K562 (cell line): ENCODE results near the gene AMZ1. TPM values are rescaled to one million over a fixed set of nuclear protein-coding genes. Genes with fewer than 3 reads are reported as not detected.
A peak's percentile ranks its signal among the peaks of the same experiment; 100 is the strongest.

ENCODE experiments used
- ATAC-seq: fragments of 200-7000 bp; cut with Tn5 transposase; 3 replicates; pipeline ENCODE4 v1.9.1; 2020; ENCODE audit warnings: moderate library complexity
- BruUV-seq: library from RNA; stranded (reverse); fragments of 400-500 nt; replicated peaks from 2 replicates; lab custom pipeline; 2021; lab: Mats Ljungman, UMichigan
- CTCF ChIA-PET: fragments of 300-600 bp; formaldehyde crosslinking; extraction: SDS; loops from one replicate; lab custom pipeline; 2021; ENCODE audit warnings: low intra/inter-chr PET ratio; lab: Yijun Ruan, JAX
- POLR2A ChIA-PET: fragments of 300-600, 350-650 bp; sonication (Branson Sonifier 250); formaldehyde crosslinking; extraction: SDS; loops from one replicate; lab custom pipeline; 2021; ENCODE audit warnings: antibody characterized with exemption, inconsistent platforms; lab: Yijun Ruan, JAX
- DNase-seq, 4 experiments: peaks; one replicate each; pipeline versions ENCODE4 v3.0.0 to v3.0.0-alpha.2; 2011 to 2018; ENCODE audit warnings: low spot score in 3 of 4, mixed read lengths in 3 of 4; ENCODE audit errors: extremely low read depth in 1 of 4
- FAIRE-seq: peaks from 2 replicates; lab custom pipeline; 2011; peaks lifted over from hg19 to GRCh38; lab: Jason Lieb, UNC
- H2AFZ ChIP-seq: 2 replicates; pipeline ENCODE4 v1.6.0; 2011; ENCODE audit warnings: low read depth, low read length, control low read depth, inconsistent platforms
- H3K27ac ChIP-seq: fragments of 200-600 bp; 3 replicates; pipeline ENCODE4 v1.8.0; 2011; ENCODE audit warnings: low read depth, mild to moderate bottlenecking, control low read depth, inconsistent platforms, low read length, moderate library complexity, mixed read lengths; ENCODE audit errors: extremely low read depth
- H3K27me3 ChIP-seq, 2 experiments: fragments of 300-600 bp in 1 of 2; 2 replicates in 1 of 2; 3 replicates in 1 of 2; pipeline versions ENCODE4 v1.6.0 to v1.8.0; 2011; ENCODE audit warnings: inconsistent platforms in 2 of 2, low read length in 2 of 2, mild to moderate bottlenecking in 1 of 2, mixed read lengths in 1 of 2, moderate library complexity in 1 of 2; ENCODE audit not compliant: control insufficient read depth in 2 of 2, insufficient read depth in 2 of 2
- H3K36me3 ChIP-seq: fragments of 300-600 bp; 3 replicates; pipeline ENCODE4 v1.8.0; 2011; ENCODE audit warnings: mild to moderate bottlenecking, low read length, inconsistent platforms; ENCODE audit not compliant: control insufficient read depth, insufficient read depth
- H3K4me1 ChIP-seq, 2 experiments: fragments of 200-600 bp in 1 of 2; replicated peaks in 1 of 2; 2 replicates in 1 of 2; 3 replicates in 1 of 2; pipeline versions ENCODE4 v1.5.1 to v1.8.0; 2011; ENCODE audit warnings: inconsistent platforms in 2 of 2, low read length in 2 of 2, mild to moderate bottlenecking in 1 of 2, mixed read lengths in 1 of 2, moderate library complexity in 1 of 2; ENCODE audit not compliant: control insufficient read depth in 2 of 2, insufficient read depth in 2 of 2
- H3K4me2 ChIP-seq: 2 replicates; pipeline ENCODE4 v1.6.1; 2011; ENCODE audit warnings: low read length, control low read depth, inconsistent platforms, mixed read lengths; ENCODE audit not compliant: insufficient read depth
- H3K4me3 ChIP-seq: fragments of 200-600 bp; sonication (generic), shearing (Covaris generic); 2 replicates; pipeline ENCODE4 v1.5.1; 2016; ENCODE audit warnings: control low read depth, inconsistent platforms
- H3K79me2 ChIP-seq: fragments of 200-600 bp; 3 replicates; pipeline ENCODE4 v1.8.0; 2011; ENCODE audit warnings: low read length, inconsistent platforms; ENCODE audit not compliant: control insufficient read depth, insufficient read depth
- H3K9ac ChIP-seq, 2 experiments: 2 replicates each; pipeline versions ENCODE4 v1.6.0 to v1.6.1; 2011; ENCODE audit warnings: low read depth in 2 of 2, low read length in 2 of 2, control low read depth in 1 of 2, inconsistent platforms in 1 of 2, mild to moderate bottlenecking in 1 of 2, mixed read lengths in 1 of 2; ENCODE audit not compliant: insufficient read depth in 1 of 2
- H3K9me1 ChIP-seq: one replicate; pipeline ENCODE4 v1.6.0; 2011; ENCODE audit warnings: inconsistent platforms, mild to moderate bottlenecking, low read length, moderate library complexity; ENCODE audit not compliant: control insufficient read depth, insufficient read depth
- H3K9me3 ChIP-seq: replicated peaks from 2 replicates; pipeline ENCODE4 v1.5.1; 2011; ENCODE audit warnings: low read depth, low read length, inconsistent platforms; ENCODE audit not compliant: control insufficient read depth, insufficient read depth
- H4K20me1 ChIP-seq: replicated peaks from 2 replicates; pipeline ENCODE4 v1.6.1; 2011; ENCODE audit warnings: low read length, inconsistent platforms, mixed read lengths; ENCODE audit not compliant: control insufficient read depth, insufficient read depth
- ARNT ChIP-seq, 2 experiments: fragments of 450-650 bp; IDR thresholded peaks; 2 replicates each; pipeline ENCODE4 v1.6.1; 2016; ENCODE audit warnings: mild to moderate bottlenecking in 1 of 2
- BCOR ChIP-seq: fragments of 450-650 bp; IDR thresholded peaks from 2 replicates; pipeline ENCODE4 v1.6.1; 2016
- CBFA2T3 ChIP-seq: fragments of 450-650 bp; IDR thresholded peaks from 2 replicates; pipeline ENCODE4 v1.6.1; 2017
- EGR1 ChIP-seq: fragments of 450-650 bp; conservative IDR thresholded peaks from 2 replicates; pipeline ENCODE4 v1.6.1; 2017; ENCODE audit warnings: mild to moderate bottlenecking
- NFRKB ChIP-seq: fragments of 450-650 bp; IDR thresholded peaks from 2 replicates; pipeline ENCODE4 v1.6.1; 2016; ENCODE audit warnings: low read depth
- NUFIP1 ChIP-seq: fragments of 450-650 bp; IDR thresholded peaks from 2 replicates; pipeline ENCODE4 v1.6.1; 2018; ENCODE audit not compliant: partially characterized antibody
- POLR3G ChIP-seq: IDR thresholded peaks from 2 replicates; pipeline ENCODE4 v1.6.1; 2011; ENCODE audit not compliant: insufficient read length, insufficient replicate concordance; ENCODE audit errors: extremely low read depth
- PTTG1 ChIP-seq: fragments of 450-650 bp; IDR thresholded peaks from 2 replicates; pipeline ENCODE4 v1.6.1; 2016; ENCODE audit warnings: low read depth, mild to moderate bottlenecking, missing genetic modification characterization, missing compliant biosample characterization
- RBBP5 ChIP-seq: fragments of 200-600 bp; sonication (generic); IDR thresholded peaks from 2 replicates; pipeline ENCODE4 v1.6.1; 2012; ENCODE audit warnings: borderline replicate concordance, mild to moderate bottlenecking, low read length, control low read depth, inconsistent platforms; ENCODE audit not compliant: insufficient read depth, poor library complexity, severe bottlenecking
- RFX7 ChIP-seq: fragments of 250-450 bp; sonication (Bioruptor Pico); IDR thresholded peaks from 2 replicates; pipeline ENCODE4 v1.5.1; 2021; ENCODE audit warnings: mild to moderate bottlenecking
- SNIP1 ChIP-seq: fragments of 450-650 bp; IDR thresholded peaks from 2 replicates; pipeline ENCODE4 v1.7.1; 2017; ENCODE audit warnings: low read depth, mild to moderate bottlenecking
- SP1 ChIP-seq: sonication (generic); formaldehyde crosslinking; IDR thresholded peaks from 2 replicates; pipeline ENCODE4 v1.8.1; 2022; ENCODE audit warnings: mild to moderate bottlenecking, missing genetic modification reagents
- SP2 ChIP-seq: IDR thresholded peaks from 2 replicates; pipeline ENCODE4 v1.6.1; 2011; ENCODE audit warnings: mild to moderate bottlenecking, low read depth, low read length, moderate library complexity; ENCODE audit not compliant: poor library complexity, severe bottlenecking; ENCODE audit errors: extremely low read depth
- ZKSCAN3 ChIP-seq: fragments of 250-450 bp; sonication (Bioruptor Pico); IDR thresholded peaks from 2 replicates; pipeline ENCODE4 v1.4.0; 2020
- ZNF57 ChIP-seq: fragments of 450-650 bp; formaldehyde crosslinking; IDR thresholded peaks from 2 replicates; pipeline ENCODE4 v1.4.0; 2020; ENCODE audit warnings: mild to moderate bottlenecking, moderate library complexity
- ZNF707 ChIP-seq: fragments of 250-450 bp; sonication (Bioruptor Pico); conservative IDR thresholded peaks from 2 replicates; pipeline ENCODE4 v1.8.0; 2022; ENCODE audit warnings: inconsistent platforms, mild to moderate bottlenecking, moderate library complexity
- ZNF77 ChIP-seq: fragments of 250-450 bp; sonication (Bioruptor Pico); IDR thresholded peaks from 2 replicates; pipeline ENCODE4 v1.5.0; 2020
- WGBS: fragments of 100-300 bp; shearing (Covaris generic); methylation state at CpG from one replicate; pipeline ENCODE4 v1.1.6; 2016; ENCODE audit warnings: low coverage, mixed read lengths; ENCODE audit not compliant: insufficient coverage; ENCODE audit errors: missing lambda C conversion rate; 5-methylcytosine and 5-hydroxymethylcytosine counted together
- in situ Hi-C: fragments of 300-500 bp; cut with MboI; formaldehyde crosslinking; loops from 4 replicates; pipeline ENCODE4 v1.15.0; 2018; ENCODE audit warnings: inconsistent platforms, mixed read lengths
- intact Hi-C: fragments of 100-400 bp; cut with micrococcal nuclease; formaldehyde crosslinking; loops from 2 replicates; pipeline ENCODE4 v1.14.2; 2022
- polyA plus RNA-seq, 8 experiments: library from polyadenylated mRNA; depleted of rRNA in 4 of 8; stranded (reverse) in 5 of 8; unstranded in 3 of 8; fragments of >200 nt; fragmentation: Nextera tagmentation in 2 of 8; fragmentation: Illumina TruSeq in 1 of 8; extraction: Ambion mirVana in 2 of 8; extraction: Trizol in 1 of 8; gene quantifications; 2 replicates each; pipeline versions ENCODE4 v1.2.1 to v1.2.3, GENCODE V29; 2011 to 2014; ENCODE audit warnings: inconsistent platforms in 1 of 8, missing spikeins in 1 of 8
- total RNA-seq, 7 experiments: library from RNA; depleted of rRNA in 6 of 7; stranded (reverse); fragments of >200 nt in 6 of 7; fragmentation: Illumina TruSeq in 2 of 7; extraction: Trizol in 2 of 7; gene quantifications; 2 replicates each; pipeline versions ENCODE4 v1.2.1 to v1.2.3, GENCODE V29; 2011 to 2021; ENCODE audit warnings: low replicate concordance in 1 of 7

AMZ1 gene
- total and polyA plus RNA-seq, 9 of the 15 experiments (the other 6 are each of a cell fraction or from before 2014, with no cell fraction given), result not detected

DNA sequence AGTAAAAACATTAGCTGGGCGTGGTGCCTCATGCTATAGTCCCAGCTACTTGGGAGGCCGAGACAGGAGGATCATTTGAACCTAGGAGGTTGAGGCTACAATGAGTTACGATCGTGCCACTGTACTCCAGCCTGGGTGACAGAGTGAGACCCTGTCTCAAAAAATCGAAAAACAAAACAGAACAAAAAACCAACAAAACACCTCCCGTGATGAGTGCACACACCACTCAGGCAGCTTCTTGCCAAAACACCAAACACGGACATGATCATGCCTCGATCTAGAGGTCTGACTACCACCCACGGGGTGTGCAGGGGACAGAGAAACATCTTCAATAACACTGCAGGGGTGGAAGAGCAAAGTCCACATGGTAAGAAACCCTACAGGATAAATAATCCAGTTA lies 44.4 kb downstream of the AMZ1 start:
- DNase-seq, result no peak
- intact Hi-C loops, result no loop called here
- peak overlapping the region in 1 of 2 experiments; percentile 78; a peak in 3 of 4 replicates for H3K9ac ChIP-seq
- peak; percentile 71 for FAIRE-seq
- peak overlapping the region; percentile 77 for H3K4me2 ChIP-seq
- no peaks in the 10 kb centered on the region for H3K27me3 ChIP-seq
- in situ Hi-C loops, result no loop called here
- peak; percentile 7; the same call in 2 of the 3 replicates for ATAC-seq
- WGBS, result 70% methylated on average over 9 of the region's 9 CpGs
- no peaks in the 10 kb centered on the region for H3K9me1 ChIP-seq
- peaks cover 36 to 53% of the 10 kb centered on the region in 2 experiments for H3K4me1 ChIP-seq
- ChIA-PET CTCF (no interaction called here), POLR2A (interaction anchor here (1.7 kb wide), 1 partner anchor 16 kb away, joined by 6 read pairs; no protein-coding TSS in a partner anchor)
- H3K27ac ChIP-seq, result peak overlapping the region; percentile 92
- peak overlapping the region; percentile 93 for H2AFZ ChIP-seq
- peaks cover 11% of the 10 kb centered on the region; the same call in 2 of the 3 replicates for H3K79me2 ChIP-seq
- H3K36me3 ChIP-seq, result peaks cover 20% of the 10 kb centered on the region; the same call in 1 of the 3 replicates
- no peak overlapping the region for H3K4me3 ChIP-seq
- no TSS peak for BruUV-seq
- TF ChIP-seq PTTG1 (tag) (no peak), SNIP1 (no peak), BCOR (0 out of 2 replicates have a peak, but pooled peaks have one; percentile 54), EGR1 (peak; percentile 49)
- H3K9me3 ChIP-seq, result no peaks in the 10 kb centered on the region
- no peaks in the 10 kb centered on the region for H4K20me1 ChIP-seq

DNA sequence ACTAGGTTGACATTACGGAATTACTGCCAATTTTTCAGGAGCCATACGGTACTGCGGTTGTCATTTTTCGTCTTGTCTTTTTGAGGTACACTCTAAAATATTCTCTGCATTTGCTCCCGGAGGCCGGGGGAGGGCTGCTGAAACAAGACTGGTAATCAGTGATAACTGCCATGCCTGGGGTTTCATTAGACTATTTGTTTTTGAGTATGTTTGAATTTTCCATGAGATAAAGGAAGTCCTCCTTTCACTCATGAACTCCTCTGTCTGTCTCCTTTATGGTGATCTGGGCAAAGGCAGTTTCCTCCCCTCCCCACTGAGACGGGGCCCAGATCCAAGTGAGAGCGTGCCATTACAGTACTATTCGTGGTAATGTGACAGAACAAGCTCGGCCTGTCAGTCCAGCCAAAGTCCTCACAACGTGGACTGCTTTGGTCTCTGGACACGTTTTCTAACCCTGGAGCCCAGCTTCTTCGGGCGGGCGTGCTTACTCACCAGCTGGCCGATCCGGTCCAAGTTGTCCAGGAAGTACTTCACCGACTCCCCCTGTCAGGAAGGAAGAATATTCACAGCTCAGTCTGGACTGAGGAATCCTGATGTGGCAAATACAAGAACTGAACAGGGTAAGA lies 45.1 kb downstream of the AMZ1 start:
- peak overlapping the region; percentile 78 to 87 for H3K9ac ChIP-seq
- BruUV-seq, result no TSS peak
- peak overlapping the region; percentile 93 for H2AFZ ChIP-seq
- peak; percentile 65 to 81 (median 70) for DNase-seq
- H3K9me3 ChIP-seq, result no peaks in the 10 kb centered on the region
- FAIRE-seq, result peak; percentile 91
- in situ Hi-C loops (no loop called here), intact Hi-C loops (no loop called here)
- peak overlapping the region; percentile 5 for H3K4me3 ChIP-seq
- ChIA-PET CTCF (no interaction called here), POLR2A (interaction anchor here (0.6 to 1.7 kb wide), 5 partner anchors 16 to 205 kb away, joined by 3 to 6 read pairs (median 4); no protein-coding TSS in a partner anchor)
- H3K4me2 ChIP-seq, result peak overlapping the region; percentile 77
- peak overlapping the region; percentile 92 for H3K27ac ChIP-seq
- H3K4me1 ChIP-seq, result peaks cover 36 to 53% of the 10 kb centered on the region in 2 experiments
- no peaks in the 10 kb centered on the region for H4K20me1 ChIP-seq
- peaks cover 20% of the 10 kb centered on the region; the same call in 1 of the 3 replicates for H3K36me3 ChIP-seq
- peak; percentile 77 for ATAC-seq
- H3K27me3 ChIP-seq, result no peaks in the 10 kb centered on the region
- peaks cover 11% of the 10 kb centered on the region; the same call in 2 of the 3 replicates for H3K79me2 ChIP-seq
- WGBS, result 5% methylated on average over 18 of the region's 18 CpGs
- H3K9me1 ChIP-seq, result no peaks in the 10 kb centered on the region
- TF ChIP-seq NFRKB (peak; percentile 77), ZNF57 (no peak), RFX7 (CRISPR knock-in tag) (no peak), ARNT (IDR thresholded peaks at IDR 0.05) (peak in 1 of 2 experiments; percentile 20; a peak in 1 of 4 replicates), ZKSCAN3 (no peak), ZNF77 (CRISPR knock-in tag) (no peak), RBBP5 (peak; percentile 49), ZNF707 (CRISPR knock-in tag) (no peak), NUFIP1 (no peak), POLR3G (no peak), SP1 (CRISPR knock-in tag) (peak; percentile 41; the same call in 1 of the 2 replicates), CBFA2T3 (peak; percentile 73), SP2 (no peak)
